Measurements from ENCODE around the gene AKT3. TPM values are rescaled to one million over a fixed set of nuclear protein-coding genes. Genes with fewer than 3 reads are reported as not detected.

The AKT3 gene
- polyA plus RNA-seq, 3 donors: 3.6 to 27.2 (median 8.0) TPM

GRCh38 chr1:243494741-243495431 lies 355.2 kb downstream of the AKT3 start:
- 89 to 93% (median 89%) methylated on average over 15 of the region's 15 CpGs for WGBS, 3 donors
- no peak overlapping the region for H3K27ac ChIP-seq (ENCODE audit: low read depth, low read length)

- no peak overlapping the region for H3K27ac ChIP-seq (ENCODE audit: low read depth, low read length)
- 80 to 87% (median 83%) methylated on average over 14 of the region's 14 CpGs for WGBS, 3 donors
Measured at GRCh38 chr1:243493156-243494129, 356.6 kb downstream of the AKT3 start.

GRCh38 chr1:243490748-243491686 lies 359.0 kb downstream of the AKT3 start:
- WGBS, 3 donors: 69 to 90% (median 71%) methylated on average over 8 of the region's 8 CpGs
- no peak overlapping the region for H3K27ac ChIP-seq (ENCODE audit: low read depth, low read length)

- 85 to 89% (median 87%) methylated on average over 21 of the region's 21 CpGs for WGBS, 3 donors
- no peak overlapping the region for H3K27ac ChIP-seq (ENCODE audit: low read depth, low read length)
Measured at GRCh38 chr1:243489681-243490546, 360.1 kb downstream of the AKT3 start.

- no peak overlapping the region for H3K27ac ChIP-seq (ENCODE audit: low read depth, low read length)
- 92 to 98% (median 95%) methylated on average over 24 of the region's 24 CpGs for WGBS, 3 donors
Measured at GRCh38 chr1:243489158-243489527, 360.9 kb downstream of the AKT3 start.

GRCh38 chr1:243488459-243489157 lies 361.4 kb downstream of the AKT3 start:
- 89 to 93% (median 93%) methylated on average over 20 of the region's 20 CpGs for WGBS, 3 donors
- H3K27ac ChIP-seq (ENCODE audit: low read depth, low read length): no peak overlapping the region

- 86 to 90% (median 86%) methylated on average over 39 to 40 of the region's 40 CpGs for WGBS, 3 donors
- H3K27ac ChIP-seq (ENCODE audit: low read depth, low read length): no peak overlapping the region
Measured at GRCh38 chr1:243487649-243488227, 362.3 kb downstream of the AKT3 start.

- 93 to 97% (median 96%) methylated on average over 15 of the region's 15 CpGs for WGBS, 3 donors
- H3K27ac ChIP-seq (ENCODE audit: low read depth, low read length): no peak overlapping the region
Measured at GRCh38 chr1:243487036-243487648, 362.9 kb downstream of the AKT3 start.

- WGBS, 3 donors: 95 to 98% (median 96%) methylated on average over 16 of the region's 16 CpGs
- no peak overlapping the region for H3K27ac ChIP-seq (ENCODE audit: low read depth, low read length)
Measured at GRCh38 chr1:243483952-243484351, 366.1 kb downstream of the AKT3 start.

GRCh38 chr1:243483071-243483771 lies 366.8 kb downstream of the AKT3 start:
- 13 to 27% (median 20%) methylated on average over 54 to 60 of the region's 60 CpGs for WGBS, 3 donors
- no peak overlapping the region for H3K27ac ChIP-seq (ENCODE audit: low read depth, low read length)

- WGBS, 3 donors: 24 to 47% (median 31%) methylated on average over 25 of the region's 25 CpGs
- no peak overlapping the region for H3K27ac ChIP-seq (ENCODE audit: low read depth, low read length)
Measured at GRCh38 chr1:243482141-243483022, 367.7 kb downstream of the AKT3 start.

GRCh38 chr1:243481101-243481500 lies 368.9 kb downstream of the AKT3 start:
- 97 to 99% (median 98%) methylated on average over 5 of the region's 5 CpGs for WGBS, 3 donors
- no peak overlapping the region for H3K27ac ChIP-seq (ENCODE audit: low read depth, low read length)

GRCh38 chr1:243477731-243478290 lies 372.2 kb downstream of the AKT3 start:
- 84 to 93% (median 86%) methylated on average over 7 of the region's 7 CpGs for WGBS, 3 donors
- H3K27ac ChIP-seq (ENCODE audit: low read depth, low read length): no peak overlapping the region

GRCh38 chr1:243475966-243476365 lies 374.1 kb downstream of the AKT3 start:
- H3K27ac ChIP-seq (ENCODE audit: low read depth, low read length): no peak overlapping the region
- 84 to 87% (median 86%) methylated on average over 7 of the region's 7 CpGs for WGBS, 3 donors

Measured in adipose tissue (tissue), 3 donors.